Psoas muscle (tissue), 8 donors: ENCODE results near the gene GCDH. TPM values are rescaled to one million over a fixed set of nuclear protein-coding genes. Genes with fewer than 3 reads are reported as not detected.

Source experiments
- ATAC-seq, 4 donors: fragments of 200-7000 bp; cut with Tn5 transposase; one replicate each; pipeline ENCODE4 v1.9.1; 2020; ENCODE audit warnings: moderate library complexity in 3 of 4, mild to moderate bottlenecking in 2 of 4
- DNase-seq, 2 donors: peaks; one replicate each; pipeline ENCODE4 v3.0.0-alpha.2; 2020
- H3K27ac ChIP-seq: fragments of 200-600 bp; one replicate; pipeline ENCODE4 v1.8.0; 2022
- H3K27me3 ChIP-seq, 3 donors: fragments of 200-600 bp in 1 of 3; one replicate each; pipeline versions ENCODE4 v1.6.1 to v1.8.0; 2013 to 2022; ENCODE audit warnings: low read length in 2 of 3, mild to moderate bottlenecking in 2 of 3, moderate library complexity in 1 of 3; ENCODE audit not compliant: insufficient read depth in 3 of 3
- H3K36me3 ChIP-seq, 2 donors: fragments of 200-600 bp in 1 of 2; one replicate each; pipeline versions ENCODE4 v1.6.1 to v1.8.0; 2013 to 2022; ENCODE audit warnings: low read depth in 1 of 2, mild to moderate bottlenecking in 1 of 2, moderate library complexity in 1 of 2; ENCODE audit not compliant: insufficient read depth in 1 of 2
- H3K4me1 ChIP-seq: fragments of 200-600 bp; one replicate; pipeline ENCODE4 v1.8.0; 2022
- H3K4me3 ChIP-seq: fragments of 200-600 bp; one replicate; pipeline ENCODE4 v1.8.0; 2022; ENCODE audit warnings: mild to moderate bottlenecking
- H3K9me3 ChIP-seq: fragments of 200-600 bp; one replicate; pipeline ENCODE4 v1.8.0; 2022
- CTCF ChIP-seq: fragments of 200-600 bp; IDR thresholded peaks from one replicate; pipeline ENCODE4 v1.8.0; 2022; ENCODE audit warnings: antibody characterized with exemption
- WGBS, 3 donors: extraction: QIAGEN DNeasy Blood & Tissue Kit; methylation state at CpG; one replicate each; pipeline versions ENCODE4 v1.1.6 to v1.1.7; 2013; 5-methylcytosine and 5-hydroxymethylcytosine counted together
- intact Hi-C, 2 donors: fragments of 100-400 bp; cut with DNase I; formaldehyde crosslinking; loops; one replicate each; pipeline versions ENCODE4 v1.11.0 to v1.14.2; 2022
- polyA plus RNA-seq, 3 donors: library from polyadenylated mRNA; stranded (reverse); fragments of 200-250 nt; gene quantifications; one replicate each; pipeline ENCODE4 v1.2.3, GENCODE V29; 2013
- total RNA-seq, 4 donors: library from RNA; stranded (reverse); fragmentation: NEBNext Ultra II Directional in 2 of 4; extraction: Animal tissue kit (Norgen Biotek cat#: 25700) in 2 of 4; gene quantifications; one replicate each; pipeline versions ENCODE4 v1.2.1 to v1.2.4, GENCODE V29; 2021 to 2023
- donor health status: healthy with polysubstance abuse.
- donor health status: DM: no; HTN: no; CAD: no; lungs with moderate emphysema.
- donor health status: Bipolar disorder and iron deficiency.
- donor health status: healthy.
- donor health status: DM: yes; HTN: yes; CAD: no.
- donor health status: DM: no; HTN: no; CAD: no.
- donor health status: DM: no; HTN: no; CAD: no.
- donor health status: DM: yes; HTN: yes; CAD: no.

The GCDH gene
- total and polyA plus RNA-seq, 7 donors, result 18.9 to 45.2 (median 21.9) TPM

- 9 to 12% (median 12%) methylated on average over 42 to 51 of the region's 51 CpGs for WGBS, 3 donors
- Histone ChIP-seq H3K27ac (no peak overlapping the region), H3K27me3 (peaks cover 0 to 11% (median 6%) of the 10 kb centered on the region in 3 donors), H3K36me3 (no peaks in the 10 kb centered on the region), H3K4me3 (peak overlapping the region; percentile 46), H3K9me3 (no peaks in the 10 kb centered on the region), H3K4me1 (peaks cover 4% of the 10 kb centered on the region)
- DNase-seq (peak; percentile 43 to 66), ATAC-seq (peak in 3 of 4 donors; percentile 39 to 57 (median 48))
- no peak for TF ChIP-seq CTCF
- intact Hi-C loops, result no loop called here
Observed at GRCh38 chr19:12867120-12868099, 23.6 kb upstream of the GCDH start.

GRCh38 chr19:12868540-12869112 is 22.3 kb upstream of the GCDH start:
- Histone ChIP-seq H3K4me1 (peaks cover 4% of the 10 kb centered on the region), H3K9me3 (no peaks in the 10 kb centered on the region), H3K27me3 (peaks cover 0 to 11% (median 6%) of the 10 kb centered on the region in 3 donors), H3K27ac (no peak overlapping the region), H3K4me3 (no peak overlapping the region), H3K36me3 (no peaks in the 10 kb centered on the region)
- no peak for TF ChIP-seq CTCF
- no peak for DNase-seq
- ATAC-seq, result no peak
- intact Hi-C loops, result no loop called here
- WGBS, 3 donors, result 91 to 96% (median 93%) methylated on average over 9 to 10 of the region's 10 CpGs

- H3K4me3 ChIP-seq, result no peak overlapping the region
- no peak for TF ChIP-seq CTCF
- 48 to 66% (median 62%) methylated on average over 3 of the region's 3 CpGs for WGBS, 3 donors
Observed at GRCh38 chr19:12871681-12872080, 19.3 kb upstream of the GCDH start.

GRCh38 chr19:12872255-12872654 is 18.7 kb upstream of the GCDH start:
- intact Hi-C loops, result no loop called here
- H3K36me3 ChIP-seq, result peaks cover 0 to 27% of the 10 kb centered on the region in 2 donors
- DNase-seq (no peak), ATAC-seq (no peak)
- TF ChIP-seq CTCF, result no peak
- H3K27ac ChIP-seq, result no peak overlapping the region
- 87 to 91% (median 88%) methylated on average over 5 of the region's 5 CpGs for WGBS, 3 donors
- peaks cover 0 to 9% (median 5%) of the 10 kb centered on the region in 3 donors for H3K27me3 ChIP-seq
- peaks cover 4% of the 10 kb centered on the region for H3K4me1 ChIP-seq
- H3K4me3 ChIP-seq, result no peak overlapping the region
- H3K9me3 ChIP-seq, result no peaks in the 10 kb centered on the region

More at GRCh38 chr19:12871681-12872080, 19.3 kb upstream of the GCDH start:
- ATAC-seq, result no peak
- no peak overlapping the region for H3K27ac ChIP-seq
- H3K9me3 ChIP-seq, result no peaks in the 10 kb centered on the region
- H3K27me3 ChIP-seq, result peaks cover 0 to 11% (median 6%) of the 10 kb centered on the region in 3 donors
- intact Hi-C loops, result no loop called here
- DNase-seq, result no peak
- peaks cover 0 to 22% of the 10 kb centered on the region in 2 donors for H3K36me3 ChIP-seq
- H3K4me1 ChIP-seq, result peaks cover 4% of the 10 kb centered on the region
